ENCODE data around the gene HOXB7.

The HOXB7 gene

DNA sequence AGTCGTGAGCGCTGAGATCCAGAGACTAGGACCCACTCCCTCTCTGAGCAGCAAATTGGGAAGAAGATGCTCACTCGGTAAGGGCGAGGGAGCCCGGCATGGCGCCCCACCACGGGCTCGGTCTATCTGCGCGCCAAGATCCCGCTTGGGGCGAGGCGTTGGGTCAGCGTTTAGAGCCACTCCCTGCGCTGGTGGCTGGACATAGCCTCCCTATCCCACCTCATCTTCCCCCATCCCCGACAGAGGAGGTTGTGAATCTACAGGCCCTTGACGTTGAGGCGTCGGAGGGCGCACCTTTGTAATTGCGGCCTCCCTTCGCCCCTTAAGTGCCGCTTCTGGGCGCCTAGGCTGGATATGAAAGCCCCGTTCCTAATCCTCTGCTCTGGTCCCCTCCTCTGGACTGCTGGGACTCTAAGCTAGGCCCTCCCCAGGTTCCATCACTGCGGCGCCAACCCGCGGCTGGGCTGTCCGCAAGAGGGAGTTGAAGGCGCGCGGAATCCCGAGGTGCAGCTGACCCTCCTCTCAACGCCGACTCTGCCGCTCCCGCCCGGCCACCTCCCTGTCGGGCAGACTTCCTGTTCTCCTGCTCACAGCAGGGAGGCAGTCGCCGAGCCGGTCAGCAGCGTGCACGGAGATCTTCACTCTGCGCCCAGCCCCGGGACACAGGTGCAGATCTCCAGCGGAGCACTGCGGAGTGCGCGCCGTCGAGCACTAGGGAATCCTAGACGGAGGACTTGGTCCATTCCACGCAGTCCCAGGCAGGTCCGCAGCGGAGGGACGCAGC is 31.4 kb upstream of the HOXB7 start:
- Mint-ChIP-seq H3K4me1 (peaks cover 21 to 31% of the 10 kb centered on the region in 2 donors), H3K9me3 (no peaks in the 10 kb centered on the region), H3K27ac (peak overlapping the region; percentile 37), H3K27me3 (peaks cover 79 to 80% of the 10 kb centered on the region in 2 donors), H3K36me3 (peaks cover 0 to 7% of the 10 kb centered on the region in 2 donors), H3K4me3 (peak overlapping the region in 1 of 2 donors; percentile 60)
- ATAC-seq (replicated peaks) = no peak
- no peak for DNase-seq

DNA sequence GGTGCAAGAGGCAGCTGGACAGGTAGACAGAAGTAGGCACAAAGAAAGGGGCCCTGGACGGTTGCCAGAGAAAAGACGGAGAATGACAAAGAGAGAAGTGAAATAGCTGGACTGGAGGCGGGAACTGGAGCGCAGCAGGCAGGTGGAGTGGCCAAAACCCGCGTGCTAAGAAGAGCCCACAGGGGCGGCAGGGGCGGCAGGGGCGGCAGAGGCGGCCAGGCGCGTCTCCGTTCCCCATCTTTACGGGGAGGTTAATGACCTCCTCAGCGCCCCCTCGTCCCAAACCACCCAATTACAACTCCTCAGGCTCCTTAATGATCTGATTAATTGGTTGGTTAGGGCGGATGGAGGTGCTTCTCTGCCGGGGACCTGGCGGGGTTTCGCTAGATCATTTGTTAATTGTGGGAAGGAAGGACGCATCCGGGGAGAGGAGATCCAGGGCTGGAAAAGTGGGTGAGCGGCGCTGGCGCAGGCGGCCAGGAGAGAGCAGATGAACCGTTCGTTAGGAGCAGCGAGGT is 30.8 kb upstream of the HOXB7 start:
- Mint-ChIP-seq H3K4me3 (peak overlapping the region; percentile 35 to 60), H3K36me3 (peaks cover 2 to 7% of the 10 kb centered on the region in 2 donors), H3K9me3 (no peaks in the 10 kb centered on the region), H3K27me3 (peaks cover 79 to 80% of the 10 kb centered on the region in 2 donors), H3K27ac (peak overlapping the region; percentile 37), H3K4me1 (peaks cover 19 to 29% of the 10 kb centered on the region in 2 donors)
- ATAC-seq (replicated peaks) = no peak
- no peak for DNase-seq

DNA sequence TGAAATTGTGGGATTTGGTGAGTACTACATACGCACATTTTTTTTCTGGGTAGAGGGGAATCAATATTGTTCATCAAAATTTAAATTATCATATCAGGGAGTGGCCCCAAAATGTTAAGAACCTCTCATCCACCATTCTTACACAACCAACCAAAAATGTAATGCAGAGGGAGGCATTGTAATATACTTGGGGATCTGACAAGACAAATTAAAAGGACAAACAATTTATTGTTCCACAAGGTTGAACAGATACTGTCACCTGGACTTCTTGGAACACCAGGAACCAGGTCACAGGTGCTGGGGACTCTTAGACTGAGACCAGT is 30.0 kb upstream of the HOXB7 start:
- H3K27me3 Mint-ChIP-seq = peaks cover 78 to 79% of the 10 kb centered on the region in 2 donors
- H3K4me3 Mint-ChIP-seq = no peak overlapping the region
- peaks cover 2 to 7% of the 10 kb centered on the region in 2 donors for H3K36me3 Mint-ChIP-seq
- ATAC-seq (replicated peaks) = no peak
- no peak for DNase-seq
- H3K27ac Mint-ChIP-seq = no peak overlapping the region
- peaks cover 14 to 28% of the 10 kb centered on the region in 2 donors for H3K4me1 Mint-ChIP-seq
- no peaks in the 10 kb centered on the region for H3K9me3 Mint-ChIP-seq

DNA sequence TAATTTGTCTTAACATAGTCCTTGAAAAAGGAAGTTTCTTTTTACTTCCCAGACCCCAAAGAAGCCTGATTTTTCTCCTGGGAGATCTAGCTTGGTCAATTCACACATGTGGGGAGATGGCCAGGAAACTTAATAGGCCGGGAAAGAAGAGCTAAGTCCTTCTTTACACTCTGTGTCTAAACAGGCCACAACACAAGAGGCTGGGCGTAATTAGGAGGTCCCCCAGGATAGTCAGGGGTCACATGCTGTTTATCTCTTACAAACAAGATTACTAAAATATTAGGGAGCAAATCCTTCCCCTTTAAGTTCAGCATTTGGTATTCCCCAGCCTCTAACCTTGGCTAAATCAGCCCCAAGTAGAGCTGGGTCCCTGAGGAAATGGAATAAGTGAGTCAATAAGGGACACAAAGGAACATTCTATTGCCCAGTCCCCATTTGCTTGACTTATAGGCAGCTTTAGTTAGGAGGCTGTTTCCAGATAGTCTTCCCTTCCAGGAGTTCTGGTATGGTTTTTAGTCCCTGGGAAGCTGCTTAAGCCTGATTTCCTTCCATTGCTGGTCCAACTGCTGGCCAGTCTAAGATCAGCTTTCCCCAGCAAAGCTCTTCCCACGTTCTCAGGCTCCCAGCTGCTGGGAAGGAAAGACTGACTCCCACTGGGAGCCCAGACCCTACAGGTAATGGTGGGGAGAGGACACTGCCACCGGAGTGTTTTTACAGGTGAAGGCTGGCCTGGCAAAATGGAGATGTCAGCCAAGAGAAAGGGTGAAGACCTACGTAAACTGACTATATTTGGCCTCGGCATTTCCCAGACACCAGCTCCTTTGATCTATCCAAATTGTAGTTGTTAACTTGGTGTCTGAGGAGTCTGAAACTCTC is 29.4 kb upstream of the HOXB7 start:
- Mint-ChIP-seq H3K27ac (no peak overlapping the region), H3K4me3 (no peak overlapping the region), H3K9me3 (no peaks in the 10 kb centered on the region), H3K36me3 (peaks cover 2 to 7% of the 10 kb centered on the region in 2 donors), H3K27me3 (peaks cover 79% of the 10 kb centered on the region in 2 donors), H3K4me1 (peaks cover 14 to 28% of the 10 kb centered on the region in 2 donors)
- ATAC-seq (replicated peaks) = no peak
- no peak for DNase-seq

DNA sequence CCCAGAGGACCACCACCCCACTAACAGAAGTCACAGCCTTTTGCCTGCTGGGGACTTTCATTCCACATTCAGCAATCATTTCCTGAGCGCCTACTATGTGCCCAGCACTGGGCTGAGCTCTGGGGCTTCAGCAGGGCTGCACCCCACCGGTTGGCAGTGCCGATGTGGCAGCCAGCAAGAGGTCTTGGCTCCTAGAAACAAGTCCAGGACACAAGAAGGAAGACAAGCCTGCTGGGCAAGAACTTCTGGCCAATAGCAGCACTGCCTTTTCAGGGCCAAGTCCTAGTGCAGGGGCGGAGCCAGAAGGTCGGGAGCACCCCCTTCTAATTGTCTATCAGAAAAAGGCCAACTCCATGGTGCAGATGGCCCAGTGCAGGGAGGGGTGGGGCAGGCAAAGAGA is 28.3 kb upstream of the HOXB7 start:
- ATAC-seq (replicated peaks) (no peak), DNase-seq (no peak)
- H3K9me3 Mint-ChIP-seq = no peaks in the 10 kb centered on the region
- H3K27me3 Mint-ChIP-seq = peaks cover 79 to 81% of the 10 kb centered on the region in 2 donors
- H3K4me1 Mint-ChIP-seq = peaks cover 14 to 28% of the 10 kb centered on the region in 2 donors
- H3K4me3 Mint-ChIP-seq = no peak overlapping the region
- H3K27ac Mint-ChIP-seq = no peak overlapping the region
- H3K36me3 Mint-ChIP-seq = peaks cover 2 to 7% of the 10 kb centered on the region in 2 donors

DNA sequence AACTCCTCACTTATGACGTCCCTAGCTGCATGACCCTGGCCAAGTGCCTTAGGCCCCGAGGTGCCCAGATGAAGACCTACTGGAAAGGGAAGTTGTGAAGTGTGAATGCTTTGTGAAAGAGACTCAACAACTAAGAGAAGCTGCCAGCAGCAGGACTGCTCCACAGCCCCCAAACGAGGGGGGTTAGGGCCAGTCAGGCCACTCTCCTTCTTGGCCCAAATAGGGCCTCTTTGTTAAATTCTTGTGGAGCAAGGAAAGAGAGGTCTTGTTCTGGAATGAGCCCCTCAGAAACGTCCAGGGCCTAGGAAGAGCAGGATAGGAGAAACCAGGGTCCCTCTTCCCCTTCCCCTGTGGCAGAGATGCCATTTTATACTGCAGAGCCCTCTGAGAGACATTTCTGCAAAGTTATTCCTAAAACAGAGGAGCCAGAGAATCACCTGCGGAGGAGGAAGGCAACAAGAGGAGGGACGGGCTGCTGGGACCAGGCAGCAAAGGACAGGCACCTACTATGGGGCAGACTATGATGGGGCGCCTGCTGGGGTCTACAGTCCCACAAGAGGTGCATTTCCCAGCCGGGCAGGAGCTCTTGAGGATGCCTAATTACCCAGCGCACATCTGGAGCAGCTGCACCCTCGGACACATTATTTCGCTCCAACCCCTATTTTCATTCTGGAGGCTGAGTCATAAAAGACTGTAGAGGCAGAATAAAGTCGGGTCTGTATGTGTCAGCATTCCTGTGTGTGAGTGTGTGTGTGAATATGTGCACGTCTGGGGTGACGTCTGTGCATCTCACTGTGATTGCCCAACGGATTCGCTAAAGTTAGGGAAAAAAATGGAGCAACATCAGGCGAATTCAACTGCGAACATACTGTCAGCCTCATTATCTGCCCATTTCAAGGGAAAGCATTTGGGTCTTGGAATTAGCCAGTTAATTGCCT is 26.8 kb upstream of the HOXB7 start:
- peaks cover 79 to 82% of the 10 kb centered on the region in 2 donors for H3K27me3 Mint-ChIP-seq
- DNase-seq (no peak), ATAC-seq (replicated peaks) (no peak)
- peaks cover 2 to 7% of the 10 kb centered on the region in 2 donors for H3K36me3 Mint-ChIP-seq
- peaks cover 14 to 25% of the 10 kb centered on the region in 2 donors for H3K4me1 Mint-ChIP-seq
- no peak overlapping the region for H3K4me3 Mint-ChIP-seq
- H3K9me3 Mint-ChIP-seq = no peaks in the 10 kb centered on the region
- no peak overlapping the region for H3K27ac Mint-ChIP-seq

DNA sequence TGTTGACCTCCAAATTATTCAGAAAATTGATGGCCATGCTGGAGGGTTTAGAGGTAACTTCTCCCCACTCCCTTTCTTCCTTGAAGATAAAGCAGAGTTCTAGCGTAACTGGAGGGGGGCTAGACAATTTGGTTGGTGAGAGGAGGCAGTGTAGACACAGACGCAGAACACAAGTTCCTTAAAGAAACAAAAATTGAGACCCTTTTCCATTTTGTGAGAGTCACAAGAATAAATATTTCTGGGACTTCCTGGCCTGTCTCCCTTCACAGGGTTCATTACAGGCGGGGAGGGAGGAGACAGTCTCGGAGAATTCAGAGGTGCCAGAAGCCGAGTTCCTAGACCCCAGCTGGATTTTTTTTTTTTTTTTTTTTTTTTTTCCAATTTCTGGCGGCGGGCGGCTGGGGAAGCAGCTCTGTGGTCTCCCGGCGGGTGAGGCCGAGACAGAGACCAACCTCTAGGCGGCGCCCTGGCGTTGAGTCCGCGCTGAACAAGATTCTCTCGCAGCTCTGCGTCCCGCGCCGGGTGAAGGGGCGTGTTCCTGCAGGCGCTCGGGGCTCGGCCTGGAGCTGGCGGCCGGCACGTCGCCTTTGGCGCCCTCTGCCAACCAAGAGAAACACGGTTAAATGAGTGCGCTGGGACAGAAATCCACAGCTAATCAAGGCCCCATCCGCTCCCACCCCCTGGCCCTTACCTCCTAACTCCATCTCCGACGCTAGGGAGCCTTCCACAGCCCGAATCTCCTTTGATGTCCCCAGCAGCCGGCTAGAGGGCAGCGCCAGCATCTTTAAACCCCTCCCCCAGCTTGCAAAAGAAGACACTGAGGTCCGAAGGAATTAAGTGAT is 25.6 kb upstream of the HOXB7 start:
- peak overlapping the region; percentile 71 for H3K27ac Mint-ChIP-seq
- peak; percentile 65 to 82 for ATAC-seq (replicated peaks)
- peaks cover 77 to 82% of the 10 kb centered on the region in 2 donors for H3K27me3 Mint-ChIP-seq

DNA sequence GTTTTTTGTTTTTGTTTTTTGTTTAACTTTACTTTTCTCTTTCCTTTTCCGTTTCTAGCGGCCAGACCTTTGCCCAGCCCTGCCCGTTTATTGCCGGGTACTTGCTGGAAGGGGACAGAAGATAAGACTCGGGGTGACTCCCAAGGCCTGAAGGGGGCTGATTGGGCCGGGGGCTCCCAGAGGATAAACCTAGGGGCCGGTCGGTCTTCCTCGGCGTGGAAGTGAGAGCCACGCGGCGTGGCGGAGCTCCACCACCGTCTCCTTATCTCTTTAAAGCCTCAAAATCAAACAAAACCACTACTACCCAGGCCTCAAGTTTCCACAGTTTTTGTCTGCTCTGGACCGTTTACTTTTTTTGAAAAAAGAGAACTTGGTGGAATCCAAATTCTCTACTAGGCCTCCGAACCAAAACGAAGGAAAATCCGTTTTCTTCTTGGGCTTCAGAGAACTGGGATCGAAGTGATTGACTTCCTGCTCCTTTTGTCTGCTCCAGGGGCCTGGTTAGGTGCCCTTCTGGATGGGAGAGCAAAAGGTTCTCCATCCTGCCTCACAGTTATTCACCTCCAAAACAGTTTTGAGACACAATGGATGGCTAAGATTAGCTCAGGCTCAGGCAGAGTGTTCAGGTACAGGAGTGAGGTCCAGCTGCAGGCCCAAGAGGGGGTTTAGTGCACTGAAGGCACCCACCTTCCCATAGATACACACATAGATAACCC is 23.8 kb upstream of the HOXB7 start:
- H3K27me3 Mint-ChIP-seq = peaks cover 81 to 87% of the 10 kb centered on the region in 2 donors
- peaks cover 3 to 10% of the 10 kb centered on the region in 2 donors for H3K4me1 Mint-ChIP-seq
- peaks cover 0 to 2% of the 10 kb centered on the region in 2 donors for H3K36me3 Mint-ChIP-seq
- peak overlapping the region; percentile 42 for H3K27ac Mint-ChIP-seq
- H3K9me3 Mint-ChIP-seq = no peaks in the 10 kb centered on the region
- ATAC-seq (replicated peaks) (no peak), DNase-seq (no peak)
- H3K4me3 Mint-ChIP-seq = peak overlapping the region in 1 of 2 donors; percentile 75

More for the DNA sequence above, 25.6 kb upstream of the HOXB7 start:
- peak overlapping the region in 1 of 2 donors; percentile 25 for H3K4me3 Mint-ChIP-seq
- peaks cover 6 to 13% of the 10 kb centered on the region in 2 donors for H3K4me1 Mint-ChIP-seq
- peaks cover 2% of the 10 kb centered on the region in 2 donors for H3K36me3 Mint-ChIP-seq
- H3K9me3 Mint-ChIP-seq = no peaks in the 10 kb centered on the region
- peak; percentile 59 for DNase-seq

DNA sequence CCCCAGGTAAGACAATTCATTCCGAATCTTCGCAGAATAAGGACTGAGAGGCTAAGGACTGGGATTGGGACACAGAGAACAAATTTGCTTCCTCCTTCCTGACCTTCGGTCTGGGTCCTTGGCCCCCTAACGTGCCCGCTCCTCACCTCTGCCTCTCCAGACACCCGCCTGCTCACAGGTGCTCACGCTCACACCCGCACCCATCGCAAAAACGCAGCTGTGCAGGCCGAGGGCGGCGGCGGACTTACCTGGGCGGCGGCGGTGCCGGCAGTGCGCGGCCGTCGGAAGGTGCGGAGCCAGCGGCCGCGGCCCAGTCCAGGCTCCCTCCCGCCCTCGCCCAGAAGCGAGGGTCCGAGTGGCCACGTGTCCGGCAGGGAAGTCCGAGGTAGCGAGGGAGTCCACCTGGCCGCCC is 22.5 kb upstream of the HOXB7 start:
- no peaks in the 10 kb centered on the region for H3K9me3 Mint-ChIP-seq
- peaks cover 3 to 10% of the 10 kb centered on the region in 2 donors for H3K4me1 Mint-ChIP-seq
- no peak overlapping the region for H3K4me3 Mint-ChIP-seq
- ATAC-seq (replicated peaks) (no peak), DNase-seq (no peak)
- H3K27me3 Mint-ChIP-seq = peaks cover 86 to 97% of the 10 kb centered on the region in 2 donors
- H3K36me3 Mint-ChIP-seq = peaks cover 0 to 2% of the 10 kb centered on the region in 2 donors
- H3K27ac Mint-ChIP-seq = no peak overlapping the region

DNA sequence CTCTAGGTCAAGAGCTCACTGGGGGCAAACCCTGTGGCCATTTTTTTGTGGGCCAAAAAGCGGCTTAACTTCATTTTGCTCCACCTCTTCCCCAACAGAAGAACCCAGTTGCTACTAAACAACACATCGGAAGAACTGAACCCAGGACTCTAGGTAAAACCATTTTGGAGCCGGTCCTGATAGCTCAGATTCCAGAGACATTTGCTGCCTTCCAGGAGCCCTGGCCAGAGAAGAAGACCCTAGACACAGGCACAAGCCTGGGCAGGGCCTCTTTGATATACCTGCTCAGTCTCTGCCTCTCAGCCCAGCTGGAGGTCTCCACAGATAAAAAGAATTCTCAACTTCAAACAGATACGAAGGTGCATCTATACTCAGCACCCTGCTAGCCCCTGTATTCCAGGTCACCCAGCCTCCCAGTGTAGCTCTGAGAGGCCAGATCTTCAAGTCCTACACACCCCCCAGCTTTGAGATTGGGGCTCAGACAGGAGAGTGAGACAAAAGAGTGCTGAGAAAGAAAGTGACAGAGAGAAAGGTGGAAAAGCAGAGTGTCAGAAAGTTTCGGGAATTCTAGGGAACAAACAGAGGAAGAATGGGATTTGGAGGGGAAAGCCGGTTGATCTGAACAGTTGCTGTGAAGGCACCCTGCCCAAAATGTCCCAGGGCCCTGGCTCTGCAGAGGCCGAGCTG is 21.9 kb upstream of the HOXB7 start:
- peaks cover 3 to 10% of the 10 kb centered on the region in 2 donors for H3K4me1 Mint-ChIP-seq
- H3K9me3 Mint-ChIP-seq = no peaks in the 10 kb centered on the region
- peaks cover 88 to 97% of the 10 kb centered on the region in 2 donors for H3K27me3 Mint-ChIP-seq
- peak overlapping the region; percentile 3 to 31 for H3K4me3 Mint-ChIP-seq
- H3K36me3 Mint-ChIP-seq = peaks cover 0 to 2% of the 10 kb centered on the region in 2 donors
- no peak overlapping the region for H3K27ac Mint-ChIP-seq
- DNase-seq (no peak), ATAC-seq (replicated peaks) (no peak)

DNA sequence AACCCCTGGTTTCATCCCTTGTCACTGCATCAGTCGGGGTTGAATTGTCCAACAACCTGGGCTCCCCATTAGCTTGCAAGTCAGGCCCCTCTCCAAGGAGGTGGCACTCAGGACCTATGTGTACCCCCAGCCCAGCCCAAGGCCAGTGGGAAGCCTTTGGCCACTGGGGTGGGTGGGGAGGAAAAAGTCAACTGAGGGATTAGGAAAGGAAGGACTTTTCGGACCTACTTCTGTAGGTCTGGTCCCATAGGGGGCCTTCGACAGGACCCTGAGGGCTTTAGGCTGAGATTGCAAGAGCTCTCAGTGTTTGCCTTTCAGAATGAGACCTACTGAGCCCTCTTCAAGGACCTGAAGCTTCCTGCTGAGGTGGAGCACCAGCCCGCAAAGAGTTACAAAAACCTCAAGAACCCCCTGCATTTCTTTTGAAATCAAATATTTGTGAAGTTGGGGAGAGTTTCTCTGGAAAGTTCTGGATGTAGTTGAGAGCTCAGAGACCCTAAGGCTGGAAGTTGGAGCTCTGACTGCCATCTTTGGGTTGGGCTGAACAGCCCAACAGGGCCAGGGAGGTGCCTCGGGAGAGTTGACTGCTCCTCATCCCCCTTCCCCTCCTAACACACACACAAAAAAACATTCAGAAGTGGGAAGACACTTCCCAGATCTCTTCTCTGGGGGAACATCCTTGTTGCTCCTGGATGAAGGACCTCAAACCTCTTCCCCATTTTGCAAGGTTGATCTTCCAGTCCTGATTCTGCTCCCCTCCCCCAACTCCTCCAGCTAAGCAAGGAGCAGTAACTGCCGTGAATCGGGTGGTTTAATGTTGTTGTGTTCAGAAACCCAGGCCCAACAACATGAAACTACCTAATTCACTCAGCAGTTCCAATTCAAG is 21.1 kb upstream of the HOXB7 start:
- DNase-seq = no peak
- Mint-ChIP-seq H3K36me3 (peaks cover 0 to 2% of the 10 kb centered on the region in 2 donors), H3K9me3 (no peaks in the 10 kb centered on the region), H3K4me1 (peaks cover 3 to 11% of the 10 kb centered on the region in 2 donors), H3K27me3 (peaks cover 84 to 97% of the 10 kb centered on the region in 2 donors), H3K4me3 (no peak overlapping the region), H3K27ac (no peak overlapping the region)
- no peak for ATAC-seq (replicated peaks)

All from stimulated activated naive B cell treated with anti-CD40 and anti-IgM and Interleukin-4, amounts not matched to agents 10 μg/mL and 1 μg/mL and 100 μg/mL, for 72 hours (primary cell).